HG02938 (cell line): Measurements from ENCODE around the gene VWCE.
"Not testable (repeated sequence)": the region's sequence is repeated elsewhere in the genome, so short reads cannot be mapped to it uniquely, and the experiment has no call there.

Source experiments
- ATAC-seq: cut with Tn5 transposase; IDR thresholded peaks from one replicate; pipeline ENCODE4 v1.9.1; 2021; ENCODE audit warnings: mild to moderate bottlenecking, moderate library complexity; ENCODE audit not compliant: unreplicated experiment

VWCE gene

GRCh38 chr11:61259363-61259762 is 35.8 kb downstream of the VWCE start:
- ATAC-seq, result no peak

- ATAC-seq, result no peak
Measured at GRCh38 chr11:61258546-61258945, 36.6 kb downstream of the VWCE start.

GRCh38 chr11:61256710-61257482 is 38.2 kb downstream of the VWCE start:
- ATAC-seq, result no peak

GRCh38 chr11:61254403-61255025 is 40.6 kb downstream of the VWCE start:
- ATAC-seq, result no peak

- not testable (repeated sequence) for ATAC-seq
Measured at GRCh38 chr11:61252332-61252731, 42.8 kb downstream of the VWCE start.

- not testable (repeated sequence) for ATAC-seq
Measured at GRCh38 chr11:61250796-61251765, 44.0 kb downstream of the VWCE start.

GRCh38 chr11:61249201-61249600 is 45.9 kb downstream of the VWCE start:
- ATAC-seq, result not testable (repeated sequence)

- ATAC-seq, result not testable (repeated sequence)
Measured at GRCh38 chr11:61248071-61248470, 47.0 kb downstream of the VWCE start.

GRCh38 chr11:61245284-61245964 is 49.7 kb downstream of the VWCE start:
- ATAC-seq, result not testable (repeated sequence)

GRCh38 chr11:61241526-61241925 is 53.6 kb downstream of the VWCE start:
- ATAC-seq, result not testable (repeated sequence)

GRCh38 chr11:61240875-61241274 is 54.2 kb downstream of the VWCE start, which contains the start of gene PGA5:
TSS of gene PGA5 (plus strand) at chr11:61241175. CDS start at chr11:61241227, 52 bp downstream.
- ATAC-seq, result not testable (repeated sequence)

GRCh38 chr11:61240288-61240687 is 54.8 kb downstream of the VWCE start:
- not testable (repeated sequence) for ATAC-seq

GRCh38 chr11:61237130-61237529 is 58.0 kb downstream of the VWCE start:
- ATAC-seq, result not testable (repeated sequence)

GRCh38 chr11:61232548-61233145 is 62.5 kb downstream of the VWCE start:
- not testable (repeated sequence) for ATAC-seq

GRCh38 chr11:61231585-61231984 is 63.5 kb downstream of the VWCE start:
- ATAC-seq, result not testable (repeated sequence)

GRCh38 chr11:61231033-61231432 is 64.1 kb downstream of the VWCE start:
- ATAC-seq, result not testable (repeated sequence)

GRCh38 chr11:61229458-61229857 is 65.7 kb downstream of the VWCE start:
- not testable (repeated sequence) for ATAC-seq

- ATAC-seq, result not testable (repeated sequence)
Measured at GRCh38 chr11:61226457-61227137, 68.5 kb downstream of the VWCE start.

- not testable (repeated sequence) for ATAC-seq
Measured at GRCh38 chr11:61222692-61223091, 72.4 kb downstream of the VWCE start.
